ENCODE measurements around the gene TACR2.

TACR2 gene

GRCh38 chr10:69408318-69409175 is 8.2 kb downstream of the TACR2 start:
- H2AFZ ChIP-seq (ENCODE audit: low read depth, low read length), result no peak overlapping the region
- H3K4me2 ChIP-seq (ENCODE audit: insufficient read depth, low read length), result no peak overlapping the region
- no peaks in the 10 kb centered on the region for H4K20me1 ChIP-seq (ENCODE audit: insufficient read depth, low read length)

GRCh38 chr10:69407621-69408301 is 9.0 kb downstream of the TACR2 start:
- H3K79me2 ChIP-seq (ENCODE audit: insufficient read depth, low read length), result no peaks in the 10 kb centered on the region
- no peak overlapping the region for H3K27ac ChIP-seq (ENCODE audit: low read length)
- H4K20me1 ChIP-seq (ENCODE audit: insufficient read depth, low read length), result no peaks in the 10 kb centered on the region
- DNase-seq (peak; percentile 40), ATAC-seq (ENCODE audit: insufficient read depth, low read depth) (peak; percentile 59)
- no peak overlapping the region for H3K4me3 ChIP-seq (ENCODE audit: low read depth in 1 of 2, low read length in 2 of 2)
- H3K9me3 ChIP-seq (ENCODE audit: insufficient read depth, low read length, severe bottlenecking), result no peaks in the 10 kb centered on the region
- TF ChIP-seq EZH2 (IDR thresholded peaks at IDR 0.05; ENCODE audit: borderline replicate concordance, low read depth, low read length, severe bottlenecking), result no peak
- TF ChIP-seq CTCF (IDR thresholded peaks at IDR 0.05; ENCODE audit: borderline replicate concordance, extremely low read depth, low read length, poor library complexity, severe bottlenecking), result peak; percentile 66
- peaks cover 2% of the 10 kb centered on the region; the same call in 1 of the 2 replicates for H3K36me3 ChIP-seq (ENCODE audit: insufficient read depth, low read length)
- no peak overlapping the region for H2AFZ ChIP-seq (ENCODE audit: low read depth, low read length)
- no peak overlapping the region for H3K9ac ChIP-seq (ENCODE audit: low read depth, low read length)
- no peaks in the 10 kb centered on the region for H3K4me1 ChIP-seq (ENCODE audit: insufficient read depth, low read length)
- H3K4me2 ChIP-seq (ENCODE audit: insufficient read depth, low read length), result no peak overlapping the region
- no peaks in the 10 kb centered on the region for H3K27me3 ChIP-seq (ENCODE audit: insufficient read depth, low read length, poor library complexity)

More at GRCh38 chr10:69408318-69409175, 8.2 kb downstream of the TACR2 start:
- no peaks in the 10 kb centered on the region for H3K79me2 ChIP-seq (ENCODE audit: insufficient read depth, low read length)
- peak; percentile 73 for DNase-seq
- H3K27ac ChIP-seq (ENCODE audit: low read length), result no peak overlapping the region
- no peaks in the 10 kb centered on the region for H3K9me3 ChIP-seq (ENCODE audit: insufficient read depth, low read length, severe bottlenecking)
- TF ChIP-seq CTCF (IDR thresholded peaks at IDR 0.05; ENCODE audit: borderline replicate concordance, extremely low read depth, low read length, poor library complexity, severe bottlenecking), result peak; percentile 34
- TF ChIP-seq EZH2 (IDR thresholded peaks at IDR 0.05; ENCODE audit: borderline replicate concordance, low read depth, low read length, severe bottlenecking), result no peak
- no peak overlapping the region for H3K9ac ChIP-seq (ENCODE audit: low read depth, low read length)
- no peaks in the 10 kb centered on the region for H3K36me3 ChIP-seq (ENCODE audit: insufficient read depth, low read length)
- H3K4me3 ChIP-seq (ENCODE audit: low read depth in 1 of 2, low read length in 2 of 2), result no peak overlapping the region
- ATAC-seq (ENCODE audit: insufficient read depth, low read depth), result peak; percentile 75
- no peaks in the 10 kb centered on the region for H3K27me3 ChIP-seq (ENCODE audit: insufficient read depth, low read length, poor library complexity)
- H3K4me1 ChIP-seq (ENCODE audit: insufficient read depth, low read length), result no peaks in the 10 kb centered on the region

- H3K36me3 ChIP-seq (ENCODE audit: insufficient read depth, low read length), result peaks cover 5% of the 10 kb centered on the region; the same call in 1 of the 2 replicates
- H3K4me3 ChIP-seq (ENCODE audit: low read depth in 1 of 2, low read length in 2 of 2), result no peak overlapping the region
- ATAC-seq (ENCODE audit: insufficient read depth, low read depth) (no peak), DNase-seq (no peak)
- no peak overlapping the region for H3K27ac ChIP-seq (ENCODE audit: low read length)
- no peaks in the 10 kb centered on the region for H3K9me3 ChIP-seq (ENCODE audit: insufficient read depth, low read length, severe bottlenecking)
- no peak overlapping the region for H3K9ac ChIP-seq (ENCODE audit: low read depth, low read length)
- H3K4me1 ChIP-seq (ENCODE audit: insufficient read depth, low read length), result no peaks in the 10 kb centered on the region
- no peaks in the 10 kb centered on the region for H3K27me3 ChIP-seq (ENCODE audit: insufficient read depth, low read length, poor library complexity)
- H3K79me2 ChIP-seq (ENCODE audit: insufficient read depth, low read length), result no peaks in the 10 kb centered on the region
- H3K4me2 ChIP-seq (ENCODE audit: insufficient read depth, low read length), result no peak overlapping the region
- no peak for TF ChIP-seq EZH2 (IDR thresholded peaks at IDR 0.05; ENCODE audit: borderline replicate concordance, low read depth, low read length, severe bottlenecking)
- no peak overlapping the region for H2AFZ ChIP-seq (ENCODE audit: low read depth, low read length)
- no peaks in the 10 kb centered on the region for H4K20me1 ChIP-seq (ENCODE audit: insufficient read depth, low read length)
Measured at GRCh38 chr10:69406816-69407580, 9.7 kb downstream of the TACR2 start.

All from DND-41 (cell line).